ENCODE data around the gene SEPTIN12.

The SEPTIN12 gene

GRCh38 chr16:4783951-4784336, 4.2 kb downstream of the SEPTIN12 start:
- no peak for DNase-seq (ENCODE audit: low read depth)

GRCh38 chr16:4783251-4783950, 4.7 kb downstream of the SEPTIN12 start:
- DNase-seq (ENCODE audit: low read depth), result no peak

GRCh38 chr16:4780235-4780634, 7.9 kb downstream of the SEPTIN12 start:
- DNase-seq (ENCODE audit: low read depth), result no peak

- DNase-seq (ENCODE audit: low read depth), result no peak
Observed at GRCh38 chr16:4778050-4778392, 10.1 kb downstream of the SEPTIN12 start.

DNA sequence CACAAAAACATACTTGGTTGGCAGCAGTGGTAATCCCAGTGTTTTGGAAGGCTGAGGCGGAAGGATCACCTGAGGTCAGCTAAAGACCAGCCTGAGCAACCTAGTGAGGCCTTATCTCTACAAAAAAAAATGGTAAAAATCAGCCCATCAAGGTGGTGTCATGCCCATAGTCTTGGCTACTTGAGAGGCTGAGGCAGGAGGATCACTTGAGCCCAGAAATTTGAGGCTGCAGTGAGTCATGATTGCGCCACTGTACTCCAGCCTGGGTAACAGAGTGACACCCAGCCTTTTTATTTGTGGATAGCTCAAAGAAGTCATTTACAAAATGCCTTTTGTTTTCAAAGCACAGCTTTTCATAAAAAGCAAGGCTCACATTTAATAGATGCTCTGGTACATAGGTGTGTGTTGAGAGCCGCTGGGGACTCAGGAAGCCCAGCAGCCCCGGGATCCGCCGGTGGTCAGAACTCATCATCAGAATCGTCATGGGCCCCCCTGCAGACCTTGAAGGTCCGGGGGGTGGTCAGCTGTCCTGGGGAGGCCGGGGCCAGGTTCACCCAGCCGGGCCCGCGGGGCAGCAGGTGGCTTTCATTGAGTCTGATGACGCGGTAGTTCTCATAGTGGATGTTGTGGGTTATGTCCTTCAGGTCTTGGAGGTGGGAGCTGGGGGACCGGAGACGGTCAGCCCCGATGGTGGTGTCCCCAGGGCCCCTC, 10.7 kb downstream of the SEPTIN12 start:
- DNase-seq (ENCODE audit: low read depth), result no peak

- no peak for DNase-seq (ENCODE audit: low read depth)
Observed at GRCh38 chr16:4776141-4776705, 11.9 kb downstream of the SEPTIN12 start.

- no peak for DNase-seq (ENCODE audit: low read depth)
Observed at GRCh38 chr16:4775005-4775404, 13.1 kb downstream of the SEPTIN12 start.

DNA sequence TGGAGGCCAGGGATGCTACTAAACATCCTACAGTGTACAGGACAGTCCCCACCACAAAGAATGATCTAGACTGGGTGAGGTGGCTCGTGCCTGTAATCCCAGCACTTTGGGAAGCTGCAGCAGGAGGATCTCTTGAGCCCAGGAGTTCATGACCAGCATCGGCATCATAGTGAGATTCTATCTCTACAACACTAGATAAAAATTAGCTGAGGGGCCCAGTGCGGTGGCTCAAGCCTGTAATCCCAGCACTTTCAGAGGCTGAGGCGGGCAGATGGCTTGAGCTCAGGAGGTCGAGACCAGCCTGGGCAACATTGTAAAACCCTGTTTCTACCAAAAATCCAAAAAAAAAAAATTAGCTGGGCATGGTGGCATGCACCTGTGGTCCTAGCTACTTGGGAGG, 15.8 kb downstream of the SEPTIN12 start:
- no peak for DNase-seq (ENCODE audit: low read depth)

GRCh38 chr16:4771646-4772045, 16.5 kb downstream of the SEPTIN12 start:
- no peak for DNase-seq (ENCODE audit: low read depth)

GRCh38 chr16:4769306-4769638, 18.9 kb downstream of the SEPTIN12 start:
- no peak for DNase-seq (ENCODE audit: low read depth)

GRCh38 chr16:4768549-4769305, 19.4 kb downstream of the SEPTIN12 start:
- DNase-seq (ENCODE audit: low read depth), result peak; percentile 93

GRCh38 chr16:4767872-4768548, 20.1 kb downstream of the SEPTIN12 start:
- peak; percentile 28 for DNase-seq (ENCODE audit: low read depth)

GRCh38 chr16:4766875-4767628, 21.1 kb downstream of the SEPTIN12 start, which contains the start of gene ZNF500:
Gene ZNF500 (minus strand): TSS chr16:4767162. CDS start chr16:4765978, 1,184 bp downstream.
- peak; percentile 95 for DNase-seq (ENCODE audit: low read depth)

- no peak for DNase-seq (ENCODE audit: low read depth)
Observed at GRCh38 chr16:4765511-4766474, 22.4 kb downstream of the SEPTIN12 start.

- DNase-seq (ENCODE audit: low read depth), result no peak
Observed at GRCh38 chr16:4763791-4764190, 24.4 kb downstream of the SEPTIN12 start.

GRCh38 chr16:4762205-4762604, 25.9 kb downstream of the SEPTIN12 start:
- DNase-seq (ENCODE audit: low read depth), result no peak

GRCh38 chr16:4760221-4760910, 27.8 kb downstream of the SEPTIN12 start:
- DNase-seq (ENCODE audit: low read depth), result no peak

GRCh38 chr16:4755687-4756086, 32.5 kb downstream of the SEPTIN12 start:
- no peak for DNase-seq (ENCODE audit: low read depth)

- DNase-seq (ENCODE audit: low read depth), result no peak
Observed at GRCh38 chr16:4754865-4755264, 33.3 kb downstream of the SEPTIN12 start.

DNA sequence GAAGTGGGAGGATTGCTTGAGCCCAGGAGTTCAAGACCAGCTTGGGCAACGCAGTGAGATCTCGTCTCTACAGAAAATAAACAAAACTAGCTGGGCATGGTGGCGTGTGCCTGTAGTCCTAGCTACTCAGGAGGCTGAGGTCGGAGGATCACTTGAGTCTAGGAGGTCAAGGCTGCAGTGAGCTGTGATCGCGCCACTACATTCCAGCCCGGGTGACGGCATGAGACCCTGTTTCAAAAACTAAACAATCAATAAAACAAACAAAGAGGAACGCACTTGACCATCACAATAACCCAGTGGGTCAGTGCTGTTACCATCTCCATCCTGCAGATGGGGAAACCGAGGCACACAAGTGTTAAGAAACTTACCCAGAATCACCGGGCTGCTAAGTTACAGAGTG, 34.9 kb downstream of the SEPTIN12 start:
- no peak for DNase-seq (ENCODE audit: low read depth)
